Activated B cell treated with CpG ODN at 0.5 μM for 24 hours (primary cell): Measurements from ENCODE around the gene PNLDC1. TPM values are rescaled to one million over a fixed set of nuclear protein-coding genes. Genes with fewer than 3 reads are reported as not detected.
"Not testable (repeated sequence)": the region's sequence is repeated elsewhere in the genome, so short reads cannot be mapped to it uniquely, and the experiment has no call there.

Experiments used
- ATAC-seq: fragments of 200-7000 bp; cut with Tn5 transposase; one replicate; pipeline ENCODE4 v1.10.0; 2021; ENCODE audit warnings: low read depth, mild to moderate bottlenecking, moderate library complexity
- CTCF ChIA-PET: fragments of 350-600 bp; sonication (Branson Sonifier 250); formaldehyde crosslinking; loops from one replicate; lab custom pipeline; 2021; ENCODE audit warnings: antibody characterized with exemption; lab: Charles Lee
- POLR2A ChIA-PET: fragments of 350-600 bp; sonication (Branson Sonifier 250); formaldehyde crosslinking; loops from one replicate; lab custom pipeline; 2021; ENCODE audit warnings: antibody characterized with exemption; lab: Charles Lee
- DNase-seq: peaks from one replicate; pipeline ENCODE4 v3.0.0; 2022
- H3K27ac Mint-ChIP-seq: one replicate; pipeline ENCODE4 v1.8.0; 2020; ENCODE audit warnings: mixed read lengths
- H3K27me3 Mint-ChIP-seq: one replicate; pipeline ENCODE4 v1.8.0; 2021; ENCODE audit warnings: mixed read lengths
- H3K36me3 Mint-ChIP-seq: one replicate; pipeline ENCODE4 v1.8.0; 2021; ENCODE audit warnings: low read depth, mixed read lengths
- H3K4me1 Mint-ChIP-seq: one replicate; pipeline ENCODE4 v1.8.0; 2021; ENCODE audit warnings: mixed read lengths
- H3K4me3 Mint-ChIP-seq: one replicate; pipeline ENCODE4 v1.8.0; 2020; ENCODE audit warnings: mild to moderate bottlenecking, mixed read lengths
- H3K9me3 Mint-ChIP-seq: one replicate; pipeline ENCODE4 v1.8.0; 2020; ENCODE audit warnings: mixed read lengths
- CTCF ChIP-seq: fragments of 200-600 bp; IDR thresholded peaks from one replicate; pipeline ENCODE4 v1.8.0; 2022; ENCODE audit warnings: antibody characterized with exemption, mild to moderate bottlenecking
- intact Hi-C: fragments of 100-400 bp; cut with micrococcal nuclease; formaldehyde crosslinking; loops from one replicate; pipeline ENCODE4 v1.15.1; 2024
- total RNA-seq: library from RNA; stranded (reverse); gene quantifications from 2 replicates; pipeline ENCODE4 v1.2.3, GENCODE V29; 2022

The PNLDC1 gene
- total RNA-seq, 1 donor from 2014 or later = 0.24 TPM

- intact Hi-C loops = no loop called here
- H3K4me1 Mint-ChIP-seq = no peaks in the 10 kb centered on the region
- CTCF ChIA-PET = no interaction called here
- no peak overlapping the region for H3K4me3 Mint-ChIP-seq
- no peak overlapping the region for H3K27ac Mint-ChIP-seq
- H3K27me3 Mint-ChIP-seq = peaks cover 20% of the 10 kb centered on the region
- DNase-seq = no peak
- ATAC-seq = no peak
- TF ChIP-seq CTCF = no peak
- no peaks in the 10 kb centered on the region for H3K36me3 Mint-ChIP-seq
- H3K9me3 Mint-ChIP-seq = no peaks in the 10 kb centered on the region
- POLR2A ChIA-PET = no interaction called here
Observed at GRCh38 chr6:159837511-159837910, 37.4 kb downstream of the PNLDC1 start.

GRCh38 chr6:159838020-159838744 is 38.1 kb downstream of the PNLDC1 start:
- TF ChIP-seq CTCF = no peak
- Mint-ChIP-seq H3K4me3 (no peak overlapping the region), H3K27me3 (peaks cover 20% of the 10 kb centered on the region), H3K4me1 (no peaks in the 10 kb centered on the region), H3K36me3 (no peaks in the 10 kb centered on the region), H3K9me3 (no peaks in the 10 kb centered on the region), H3K27ac (no peak overlapping the region)
- POLR2A ChIA-PET = no interaction called here
- CTCF ChIA-PET = no interaction called here
- intact Hi-C loops = no loop called here
- DNase-seq (no peak), ATAC-seq (no peak)

GRCh38 chr6:159842035-159842434 is 42.0 kb downstream of the PNLDC1 start:
- Mint-ChIP-seq H3K27me3 (peaks cover 18% of the 10 kb centered on the region), H3K36me3 (no peaks in the 10 kb centered on the region), H3K4me3 (no peak overlapping the region), H3K9me3 (no peaks in the 10 kb centered on the region), H3K27ac (no peak overlapping the region), H3K4me1 (no peaks in the 10 kb centered on the region)
- DNase-seq (no peak), ATAC-seq (no peak)
- no peak for TF ChIP-seq CTCF
- ChIA-PET CTCF (no interaction called here), POLR2A (no interaction called here)
- intact Hi-C loops = no loop called here

GRCh38 chr6:159844737-159845645 is 44.9 kb downstream of the PNLDC1 start:
- TF ChIP-seq CTCF = no peak
- Mint-ChIP-seq H3K4me3 (no peak overlapping the region), H3K36me3 (no peaks in the 10 kb centered on the region), H3K9me3 (peaks cover 12% of the 10 kb centered on the region), H3K27ac (no peak overlapping the region), H3K4me1 (no peaks in the 10 kb centered on the region), H3K27me3 (peaks cover 8% of the 10 kb centered on the region)
- ATAC-seq (no peak), DNase-seq (no peak)
- intact Hi-C loops = no loop called here
- POLR2A ChIA-PET = no interaction called here
- CTCF ChIA-PET = interaction anchor here (0.6 kb wide), 1 partner anchor 274 kb away, joined by 3 read pairs; no protein-coding TSS in a partner anchor

GRCh38 chr6:159848552-159848951 is 48.5 kb downstream of the PNLDC1 start:
- DNase-seq, intact Hi-C loops, CTCF ChIA-PET, H3K27me3 Mint-ChIP-seq, ATAC-seq, H3K36me3 Mint-ChIP-seq, H3K27ac Mint-ChIP-seq, POLR2A ChIA-PET, H3K4me3 Mint-ChIP-seq, H3K4me1 Mint-ChIP-seq: not testable (repeated sequence)
- H3K9me3 Mint-ChIP-seq = peaks cover 16% of the 10 kb centered on the region

GRCh38 chr6:159849851-159850250 is 49.8 kb downstream of the PNLDC1 start:
- H3K27me3 Mint-ChIP-seq, H3K4me3 Mint-ChIP-seq, CTCF ChIA-PET, POLR2A ChIA-PET, H3K27ac Mint-ChIP-seq, DNase-seq, H3K36me3 Mint-ChIP-seq, ATAC-seq, intact Hi-C loops, H3K4me1 Mint-ChIP-seq: not testable (repeated sequence)
- peaks cover 16% of the 10 kb centered on the region for H3K9me3 Mint-ChIP-seq
